ENCODE measurements around the gene TRAF3IP1. TPM values are rescaled to one million over a fixed set of nuclear protein-coding genes. Genes with fewer than 3 reads are reported as not detected.
"Not testable (repeated sequence)": the region's sequence is repeated elsewhere in the genome, so short reads cannot be mapped to it uniquely, and the experiment has no call there.

TRAF3IP1 gene
- total RNA-seq, 1 experiment from 2014 or later = 7.4 TPM

DNA sequence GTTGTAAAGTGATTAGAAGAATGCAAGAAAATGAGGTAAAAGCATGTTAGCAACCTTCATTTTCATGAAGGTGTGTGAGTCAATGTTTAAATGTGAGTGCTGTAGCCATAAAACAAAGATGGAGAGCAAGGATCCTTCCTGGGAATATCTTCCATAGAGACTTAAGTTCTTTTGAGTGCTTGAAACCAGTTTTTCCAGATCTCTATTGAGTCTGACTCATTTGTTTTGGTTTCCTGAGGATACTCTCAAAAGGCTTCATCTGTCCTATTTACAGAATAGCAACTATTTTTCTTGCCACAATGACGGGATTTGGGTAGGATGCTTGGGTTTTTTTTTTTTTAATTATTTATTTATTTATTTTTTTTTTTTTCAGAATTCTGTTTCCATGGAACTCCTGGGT, 60.5 kb downstream of the TRAF3IP1 start:
- DNase-seq (ENCODE audit: low spot score) = no peak

- no peak for DNase-seq (ENCODE audit: low spot score)
These were observed 61.2 kb downstream of the TRAF3IP1 start for GRCh38 chr2:238381341-238382115.

DNA sequence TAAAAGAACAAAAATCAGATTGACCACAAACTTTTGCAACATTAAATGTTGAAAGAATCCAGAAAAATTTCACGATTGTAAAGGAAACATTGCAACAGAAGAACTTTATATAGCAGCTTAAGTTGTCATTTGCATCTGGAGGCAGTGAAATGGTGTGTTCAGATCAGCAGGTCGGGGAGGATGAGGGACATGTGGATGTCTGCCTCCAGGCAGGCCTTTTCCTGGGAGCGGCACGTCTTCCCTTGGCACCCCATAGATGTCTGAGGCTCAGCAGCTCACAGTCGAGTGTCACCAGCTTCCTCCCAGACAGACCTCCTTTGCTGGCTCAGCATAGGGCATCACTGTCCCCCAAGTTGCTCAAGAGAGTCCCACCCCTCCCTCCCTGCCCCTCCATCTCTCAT, 62.1 kb downstream of the TRAF3IP1 start:
- no peak for DNase-seq (ENCODE audit: low spot score)

DNA sequence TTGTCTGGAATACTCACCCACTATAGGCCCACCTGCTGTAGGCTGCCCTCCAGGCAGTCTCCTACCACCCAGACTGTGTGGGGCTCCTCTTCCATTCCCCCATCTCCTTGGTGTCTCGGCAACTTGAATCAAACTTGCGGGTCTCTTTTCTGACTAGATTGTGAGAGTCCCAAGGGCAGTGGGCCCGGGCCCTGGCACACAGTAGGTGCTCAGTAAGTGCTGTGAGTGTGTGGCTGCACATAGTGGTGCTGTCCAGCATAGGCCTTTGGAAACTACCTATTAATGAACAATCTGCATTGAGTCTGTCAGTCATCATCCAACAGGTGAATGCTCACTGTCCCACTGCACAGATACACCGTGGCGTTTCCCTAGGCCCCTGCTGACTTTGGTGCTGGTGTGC, 62.8 kb downstream of the TRAF3IP1 start:
- DNase-seq (ENCODE audit: low spot score) = no peak

DNA sequence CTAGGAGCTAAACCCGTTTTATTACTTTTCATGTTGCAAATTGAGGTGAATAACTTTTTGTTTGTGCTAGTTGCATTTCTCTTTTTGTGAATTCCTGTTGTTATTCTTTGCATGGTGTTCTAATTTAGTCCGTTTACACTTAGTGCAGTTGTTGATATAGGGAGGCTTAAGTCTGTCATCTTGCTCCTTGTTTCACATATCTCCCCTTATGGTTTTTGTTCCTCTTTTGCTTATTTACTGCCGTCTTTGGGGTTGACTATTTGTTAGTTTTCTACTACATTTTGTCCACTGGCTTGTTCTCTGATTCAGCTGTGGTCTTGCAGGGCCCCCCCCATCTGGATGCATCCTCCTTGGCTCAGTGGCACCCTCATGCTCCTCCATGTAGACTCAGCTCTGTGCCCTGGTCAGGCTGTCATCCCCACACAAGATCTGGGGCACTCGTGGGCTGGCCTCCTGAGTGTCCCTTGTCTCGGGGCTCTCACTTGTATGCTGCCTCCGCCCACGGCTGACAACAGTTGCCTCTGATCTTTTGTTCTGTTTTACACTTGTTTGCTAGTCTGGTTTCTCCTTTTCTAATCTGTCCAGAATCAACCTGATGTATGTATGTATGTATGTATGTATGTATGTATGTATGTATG, 63.5 kb downstream of the TRAF3IP1 start:
- DNase-seq (ENCODE audit: low spot score) = no peak

DNA sequence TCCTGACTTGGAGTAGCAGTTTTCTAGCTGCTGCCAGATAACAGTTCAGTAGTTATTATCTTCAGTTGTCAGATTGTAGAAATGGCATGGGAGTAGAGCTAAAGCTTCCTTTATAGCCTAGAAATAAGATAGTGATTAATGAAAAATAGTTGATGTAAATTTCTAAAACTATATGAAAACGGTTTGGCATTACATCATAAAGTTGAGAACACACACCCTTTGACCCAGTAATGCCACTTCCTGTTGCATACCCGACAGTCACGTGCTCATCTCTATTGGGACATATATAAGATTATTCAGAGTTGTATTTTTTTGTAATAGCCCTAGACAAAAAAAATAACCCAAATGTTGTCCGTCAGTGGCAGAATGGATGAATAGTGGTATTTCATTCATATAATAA, 67.0 kb downstream of the TRAF3IP1 start:
- no peak for DNase-seq (ENCODE audit: low spot score)

GRCh38 chr2:238388794-238389193, 68.5 kb downstream of the TRAF3IP1 start:
- no peak for DNase-seq (ENCODE audit: low spot score)

- DNase-seq (ENCODE audit: low spot score) = no peak
These were observed 69.8 kb downstream of the TRAF3IP1 start for GRCh38 chr2:238389988-238390589.

DNA sequence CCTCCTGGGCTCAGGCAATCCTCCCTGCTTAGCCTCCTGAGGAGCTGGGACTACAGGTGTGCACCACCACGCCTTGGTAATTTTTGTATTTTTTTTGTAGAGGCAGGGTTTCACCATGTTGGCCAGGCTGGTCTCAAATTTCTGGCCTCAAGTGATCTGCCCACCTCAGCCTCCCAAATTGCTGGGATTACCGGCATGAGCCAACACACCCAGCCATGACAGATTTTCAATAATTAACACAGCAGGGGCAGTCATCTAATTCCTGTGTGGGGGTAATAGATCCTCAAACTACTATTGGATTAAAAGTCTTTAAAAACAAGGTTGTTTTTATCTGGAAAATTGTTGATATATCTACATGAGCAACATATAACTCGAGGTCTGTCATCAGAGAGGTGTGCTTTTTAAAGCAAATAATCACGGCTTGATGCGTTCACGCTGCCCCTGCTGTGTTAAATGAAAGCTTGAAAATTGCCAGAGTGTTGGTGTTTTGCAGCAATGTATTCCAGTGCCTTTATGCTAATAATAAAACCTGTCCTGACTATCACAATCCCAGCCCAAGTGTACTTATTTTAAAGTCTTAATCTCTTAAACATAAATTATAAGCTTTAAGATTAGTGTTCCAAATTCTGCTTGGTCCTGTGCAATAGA, 70.8 kb downstream of the TRAF3IP1 start:
- no peak for DNase-seq (ENCODE audit: low spot score)

- no peak for DNase-seq (ENCODE audit: low spot score)
These were observed 76.3 kb downstream of the TRAF3IP1 start for GRCh38 chr2:238396663-238397062.

GRCh38 chr2:238397356-238397755, 77.0 kb downstream of the TRAF3IP1 start:
- DNase-seq (ENCODE audit: low spot score) = no peak

- DNase-seq (ENCODE audit: low spot score) = no peak
These were observed 78.3 kb downstream of the TRAF3IP1 start for GRCh38 chr2:238398577-238398976.

GRCh38 chr2:238399094-238399493, 78.8 kb downstream of the TRAF3IP1 start:
- DNase-seq (ENCODE audit: low spot score) = no peak

DNA sequence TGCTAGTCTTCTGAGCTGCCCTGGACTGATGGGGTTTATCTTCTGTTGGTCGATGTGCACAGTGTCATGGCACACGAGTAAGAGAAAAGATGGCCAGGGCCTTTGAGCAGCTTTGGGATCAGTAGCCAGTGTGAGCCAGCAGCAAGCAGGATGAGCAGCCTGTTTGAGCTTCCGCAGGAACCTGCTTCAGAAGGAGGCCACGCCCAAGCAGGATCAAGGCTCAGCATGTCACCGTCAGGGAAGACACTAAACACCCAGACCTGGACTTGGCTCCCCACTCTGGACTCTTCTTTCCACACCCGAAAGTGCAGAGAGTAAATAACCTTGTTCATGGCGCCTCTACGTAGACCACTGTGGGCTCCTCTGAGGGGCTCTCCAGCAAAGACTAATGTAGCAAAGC, 81.2 kb downstream of the TRAF3IP1 start:
- DNase-seq (ENCODE audit: low spot score) = no peak

DNA sequence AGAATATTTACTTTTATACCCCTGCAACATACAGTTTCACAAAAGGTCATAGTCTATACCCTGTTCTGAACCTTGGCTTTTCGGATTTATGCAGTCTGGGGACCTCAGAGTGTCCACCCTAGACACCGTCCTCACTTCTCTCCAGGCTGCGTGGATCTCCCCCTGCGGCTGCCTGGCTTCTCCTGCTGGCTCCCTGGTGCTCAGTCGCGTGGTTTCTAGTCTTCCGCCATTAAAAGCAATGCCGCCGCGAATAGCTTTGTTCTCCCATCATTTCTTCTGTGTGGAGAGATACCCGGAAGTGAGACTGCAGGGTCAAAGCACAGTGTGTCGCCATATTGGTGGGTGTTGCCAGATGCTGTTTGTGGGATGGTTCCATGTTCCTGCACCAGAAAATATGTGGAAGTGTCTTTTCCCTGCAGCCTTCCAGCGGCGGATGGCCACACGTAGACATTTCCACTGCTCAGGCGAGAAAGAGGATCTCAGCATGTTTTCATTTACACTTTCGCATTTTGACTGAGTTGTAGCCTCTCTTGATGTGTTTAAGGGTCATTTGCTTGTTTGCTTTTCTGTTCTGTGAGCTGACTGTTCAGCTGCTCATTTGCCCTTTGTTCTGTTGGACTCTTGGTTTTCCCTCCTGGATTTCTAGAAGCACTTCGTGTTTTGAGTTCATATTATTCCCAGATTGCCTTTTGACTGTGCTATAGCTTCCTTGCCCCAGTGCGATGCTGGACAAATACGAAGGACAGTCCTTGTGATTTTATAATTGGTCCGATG, 83.5 kb downstream of the TRAF3IP1 start:
- DNase-seq (ENCODE audit: low spot score) = no peak

- DNase-seq (ENCODE audit: low spot score) = no peak
These were observed 84.3 kb downstream of the TRAF3IP1 start for GRCh38 chr2:238404406-238405216.

DNA sequence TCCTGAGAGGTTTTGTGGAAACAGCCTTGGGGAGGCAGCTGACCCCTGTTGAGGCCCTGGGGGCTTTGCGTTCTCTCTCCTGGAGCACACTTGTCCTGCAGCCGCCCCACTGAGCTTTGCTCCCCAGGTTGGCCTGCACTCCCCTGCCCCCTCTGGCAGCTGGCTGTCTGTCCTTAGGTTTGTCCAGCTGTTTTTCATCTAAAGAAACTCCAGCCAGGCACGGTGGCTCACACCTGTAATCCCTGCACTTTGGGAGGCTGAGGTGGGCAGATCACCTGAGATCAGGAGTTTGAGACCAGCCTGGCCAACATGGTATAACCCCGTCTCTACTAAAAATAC, 84.9 kb downstream of the TRAF3IP1 start:
- not testable (repeated sequence) for DNase-seq (ENCODE audit: low spot score)

DNA sequence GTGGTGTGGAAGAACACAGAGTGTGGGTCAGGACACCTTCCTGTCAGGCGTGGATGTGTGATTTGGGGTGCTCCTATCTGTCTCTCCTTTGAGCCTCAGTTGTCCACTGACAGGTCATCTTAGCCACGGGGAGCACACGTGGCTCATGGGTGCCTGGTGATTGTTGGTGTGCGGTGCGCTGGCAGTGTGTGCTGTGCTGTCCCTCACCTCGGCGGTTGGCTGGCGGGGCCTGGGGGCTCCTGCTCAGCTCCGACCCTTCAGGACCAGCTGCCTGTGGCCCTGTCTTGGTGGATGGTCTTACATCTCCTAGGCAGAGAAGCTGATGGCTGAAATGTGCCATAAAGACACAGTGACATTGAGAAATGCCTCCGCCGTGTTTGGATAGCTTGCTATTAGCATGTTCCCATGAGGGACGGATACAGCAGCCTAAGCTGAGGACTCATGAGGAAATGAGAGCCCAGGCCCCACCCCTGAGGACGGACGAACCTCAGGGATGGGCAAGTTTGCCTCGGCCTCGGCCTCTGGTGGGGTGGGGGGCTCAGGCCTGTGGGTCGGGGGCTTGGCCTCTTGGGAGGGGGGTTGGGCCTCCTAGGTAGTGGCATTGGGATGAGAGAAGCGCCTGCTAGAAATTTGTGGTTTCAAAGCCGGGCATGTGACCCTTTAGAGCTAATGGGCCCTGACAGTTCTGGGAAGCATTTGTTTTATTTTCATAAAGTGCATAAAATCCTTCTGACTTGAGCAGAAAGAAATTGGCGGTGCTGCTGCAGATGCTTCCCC, 86.1 kb downstream of the TRAF3IP1 start:
- no peak for DNase-seq (ENCODE audit: low spot score)

GRCh38 chr2:238406998-238407285, 86.6 kb downstream of the TRAF3IP1 start:
- no peak for DNase-seq (ENCODE audit: low spot score)

GRCh38 chr2:238407566-238407965, 87.2 kb downstream of the TRAF3IP1 start:
- no peak for DNase-seq (ENCODE audit: low spot score)
